SHP77 treated with DMSO at 0.1 percent for 48 hours (cell line): Measurements from ENCODE around the gene CNKSR2.
A peak's percentile ranks its signal among the peaks of the same experiment; 100 is the strongest.

Experiments
- DNase-seq: peaks from one replicate; lab custom pipeline; 2025; lab: John Stamatoyannopoulos, UW

The CNKSR2 gene

DNA sequence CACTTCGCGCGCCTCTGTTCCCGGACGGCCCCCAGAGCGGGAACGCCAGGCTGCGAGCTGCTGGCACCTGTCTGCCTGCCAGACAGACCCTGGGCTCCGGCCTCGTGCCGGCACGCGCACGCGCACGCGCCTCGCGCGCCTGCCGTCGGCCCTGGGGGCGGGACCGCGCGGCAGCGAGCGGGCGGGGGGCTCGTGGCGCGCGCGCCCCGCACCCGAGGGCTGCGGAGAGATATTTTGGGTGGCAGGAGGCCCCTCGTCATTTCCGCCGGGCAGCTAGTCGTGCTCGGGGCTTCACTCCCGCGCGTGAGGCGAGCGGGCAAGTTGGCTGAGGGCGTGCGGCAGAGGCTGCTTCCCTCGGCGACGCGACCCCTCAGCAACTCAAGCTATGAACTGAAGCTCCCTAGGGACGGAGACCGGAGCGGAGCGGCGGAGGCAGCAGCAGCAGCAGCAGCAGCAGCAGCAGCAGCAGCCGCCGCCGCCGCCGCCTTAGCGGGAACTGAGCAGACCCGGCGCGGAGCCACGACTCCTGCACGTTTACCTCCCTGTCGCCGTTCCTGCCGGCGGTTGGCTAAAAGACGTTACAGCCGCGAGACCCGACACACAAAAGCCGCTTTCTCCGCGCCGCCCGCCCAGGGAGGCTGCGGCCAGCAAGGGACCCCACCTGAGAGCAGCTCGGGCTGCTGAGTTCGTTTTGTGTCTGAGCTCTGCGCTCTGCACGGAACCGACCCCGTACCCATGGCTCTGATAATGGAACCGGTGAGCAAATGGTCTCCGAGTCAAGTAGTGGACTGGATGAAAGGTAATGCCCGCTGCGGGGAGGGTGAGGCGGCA, at the start of gene CNKSR2:
CNKSR2 (plus strand) TSS at position 256 of the 831 bp plus-strand sequence; CDS start at position 736, 480 bp downstream.
- peak; percentile 39 for DNase-seq

DNA sequence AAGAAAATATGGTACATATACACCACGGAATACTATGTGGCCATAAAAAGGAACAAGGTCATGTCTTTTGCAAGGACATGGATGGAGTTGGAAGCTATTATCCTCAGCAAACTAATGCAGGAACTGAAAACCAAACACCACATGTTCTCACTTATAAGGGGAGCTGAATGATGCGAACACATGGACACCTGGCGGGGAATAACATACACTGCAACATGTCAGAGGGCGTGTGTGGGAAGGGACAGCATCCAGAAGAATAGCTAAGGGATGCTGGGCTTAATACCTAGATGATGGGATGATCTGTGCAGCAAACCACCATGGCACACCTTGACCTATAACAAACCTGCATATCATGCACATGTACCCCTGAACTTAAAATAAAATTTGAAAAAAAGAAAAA, 19.5 kb upstream of the CNKSR2 start:
- DNase-seq = peak; percentile 0

DNA sequence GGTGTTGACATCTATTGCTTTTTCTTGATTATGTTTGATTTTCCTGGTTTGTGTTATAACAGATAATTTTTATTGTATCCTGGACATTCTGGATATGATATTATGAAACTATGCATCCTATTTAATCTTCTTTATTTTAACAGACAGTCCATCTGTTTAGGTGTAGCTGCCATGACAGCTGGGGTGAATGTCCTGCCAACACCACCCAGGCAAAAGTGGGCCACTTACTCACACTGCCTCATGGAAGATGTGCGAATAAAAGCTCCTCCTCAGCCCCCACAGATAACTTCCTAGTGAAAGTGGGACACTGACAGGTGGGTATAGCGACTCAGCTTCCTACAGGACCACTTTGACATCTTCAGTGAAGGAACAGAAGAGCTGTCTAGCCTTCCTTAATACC, 18.4 kb upstream of the CNKSR2 start:
- DNase-seq = no peak

DNA sequence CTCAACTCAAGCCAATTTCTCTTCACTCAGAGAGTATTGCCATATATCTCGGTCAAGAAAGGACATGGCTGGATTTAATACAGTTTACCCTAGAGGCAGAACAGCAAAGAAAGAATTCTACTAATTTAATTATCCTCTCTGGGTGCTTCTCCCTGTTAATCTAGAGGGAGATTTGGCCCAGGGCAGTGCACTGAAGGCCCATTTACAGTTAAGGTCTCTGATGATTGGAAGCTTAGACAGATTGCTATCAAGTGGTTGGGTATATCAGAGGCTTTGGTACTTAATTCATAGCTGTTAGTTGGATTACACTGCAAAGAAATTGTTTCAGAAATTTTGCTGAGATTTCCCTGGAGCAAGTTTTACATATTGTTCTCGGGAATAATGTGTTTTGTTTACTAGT, 4.6 kb upstream of the CNKSR2 start:
- DNase-seq = no peak

DNA sequence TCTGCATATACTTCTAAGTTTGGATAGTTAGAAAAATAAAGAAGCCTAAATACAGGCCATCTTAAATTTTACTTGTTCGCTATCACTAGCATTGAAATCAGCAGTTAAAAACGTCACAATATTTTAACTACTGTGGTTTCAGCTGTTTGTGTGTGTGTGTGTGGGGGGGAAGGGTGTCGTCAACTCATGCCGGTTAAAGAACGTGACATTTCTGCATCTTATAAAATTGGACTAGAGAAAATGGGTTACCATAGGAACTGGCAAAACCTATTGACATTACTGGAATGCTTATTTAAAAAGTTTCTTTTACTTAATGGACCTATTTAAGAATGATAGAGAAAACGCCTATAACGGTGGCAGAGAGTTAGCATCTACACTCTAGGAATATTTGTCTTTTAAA, 1.2 kb upstream of the CNKSR2 start:
- no peak for DNase-seq

DNA sequence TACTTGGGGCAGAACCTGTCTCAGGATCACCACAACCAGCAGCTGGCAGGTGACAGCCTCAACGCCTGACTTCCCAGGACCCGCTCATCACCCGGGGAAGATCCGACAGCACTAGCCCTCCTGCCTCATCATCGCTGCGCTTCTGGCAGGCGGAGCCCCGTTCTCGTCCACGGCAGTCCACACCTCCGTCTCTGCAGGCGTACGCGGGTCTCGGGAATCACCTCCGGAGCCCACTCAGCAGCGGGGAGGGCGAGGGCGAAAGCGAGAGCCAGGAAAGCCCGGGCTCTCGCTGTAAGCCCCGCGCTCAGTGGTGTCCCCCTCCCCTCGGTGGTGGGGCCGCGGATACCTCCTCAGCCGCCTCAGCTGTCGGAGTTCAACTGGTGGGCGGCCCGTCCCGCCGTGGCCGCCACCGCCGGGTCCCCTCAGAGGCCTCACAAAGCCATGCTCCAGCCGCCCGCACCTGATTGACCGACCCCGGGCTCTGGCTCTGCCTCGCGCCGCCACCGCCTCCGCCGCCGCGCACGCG, 518 bp upstream of the CNKSR2 start:
- no peak for DNase-seq

DNA sequence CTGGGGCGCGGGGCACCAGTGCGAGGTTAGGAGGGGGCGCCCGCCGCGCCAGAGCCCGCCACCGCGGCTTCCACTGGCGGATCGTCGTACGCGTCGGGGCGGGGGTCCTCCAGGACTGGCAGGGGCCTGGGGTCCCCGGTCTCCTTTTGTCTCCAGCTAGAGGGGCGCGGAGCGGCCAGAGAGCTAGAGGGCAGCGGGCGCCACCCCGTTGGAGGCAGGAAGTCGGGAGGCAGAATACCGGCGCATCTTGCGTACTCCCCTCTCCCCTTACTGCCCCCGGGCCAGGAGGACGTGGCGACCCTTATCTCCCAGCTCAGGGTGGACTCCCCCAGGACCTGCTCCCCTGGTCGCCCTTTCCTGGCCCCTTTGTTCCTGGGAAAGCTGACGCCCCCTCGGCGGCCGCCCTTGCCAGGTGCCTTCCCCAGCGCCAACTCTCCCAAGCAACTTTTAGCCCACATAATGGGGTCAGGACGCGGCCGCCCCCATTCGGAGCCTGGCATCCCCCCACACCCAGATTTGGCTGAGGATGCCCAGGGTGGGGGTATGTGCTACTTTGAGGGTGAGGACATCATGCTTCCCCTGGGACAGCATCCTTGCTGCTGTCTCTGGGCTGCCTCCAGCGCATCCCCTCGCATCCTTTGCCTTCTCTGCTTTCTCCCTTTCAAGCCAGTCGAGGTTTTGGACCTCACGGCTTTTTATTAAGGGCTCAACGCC, 933 bp downstream of the CNKSR2 start:
- DNase-seq = no peak

DNA sequence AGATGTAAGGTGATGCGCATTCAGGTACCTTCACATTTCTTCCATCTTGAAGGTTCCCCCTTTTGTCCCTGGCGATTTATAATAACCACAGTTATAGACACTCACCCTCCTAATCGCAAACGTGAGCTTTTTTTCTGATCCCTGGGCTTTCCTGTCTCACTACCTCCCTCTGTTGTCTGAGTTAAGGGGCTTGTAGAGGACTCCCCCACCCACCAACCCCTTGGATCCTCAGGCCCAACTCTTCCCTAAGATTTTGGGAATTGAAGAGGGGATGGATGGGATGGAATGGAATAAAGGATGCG, 1.4 kb downstream of the CNKSR2 start:
- no peak for DNase-seq

DNA sequence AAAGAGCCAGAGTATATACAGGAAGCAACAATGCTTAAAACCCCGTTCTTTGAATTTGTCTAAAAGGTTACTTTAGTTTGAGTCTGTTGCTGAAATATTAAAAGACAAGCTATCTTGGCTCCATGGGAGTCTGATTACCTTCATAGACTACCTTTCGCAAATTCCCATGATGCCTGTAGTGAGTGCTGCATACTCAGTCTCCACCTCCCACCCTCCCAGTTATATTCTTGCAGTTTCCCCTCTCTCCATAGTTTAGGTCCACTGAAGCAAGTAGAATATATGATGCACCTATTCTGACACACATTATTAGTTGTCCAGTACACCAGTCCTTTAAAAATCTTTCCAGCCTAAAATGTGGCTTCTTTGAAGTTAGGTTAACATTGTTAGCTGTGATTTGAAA, 2.4 kb downstream of the CNKSR2 start:
- no peak for DNase-seq

DNA sequence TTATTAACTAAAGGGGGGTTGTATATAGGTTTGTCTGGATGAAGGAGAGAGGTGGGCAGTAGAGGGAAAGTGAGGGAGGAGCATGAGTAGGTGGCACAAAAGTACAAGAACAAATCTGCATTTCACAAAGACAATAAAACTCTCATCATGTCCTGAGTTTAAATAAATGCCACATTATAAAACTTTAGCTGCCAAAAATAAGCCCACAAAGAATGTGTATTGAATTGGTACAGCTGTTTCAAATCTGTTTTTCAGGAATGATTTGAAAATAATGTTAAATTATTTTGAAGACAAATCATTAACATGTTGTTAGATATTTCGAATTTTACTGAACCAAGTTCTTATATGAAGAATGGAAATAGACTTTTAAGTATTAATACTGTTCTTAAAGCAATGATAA, 5.8 kb downstream of the CNKSR2 start:
- no peak for DNase-seq

DNA sequence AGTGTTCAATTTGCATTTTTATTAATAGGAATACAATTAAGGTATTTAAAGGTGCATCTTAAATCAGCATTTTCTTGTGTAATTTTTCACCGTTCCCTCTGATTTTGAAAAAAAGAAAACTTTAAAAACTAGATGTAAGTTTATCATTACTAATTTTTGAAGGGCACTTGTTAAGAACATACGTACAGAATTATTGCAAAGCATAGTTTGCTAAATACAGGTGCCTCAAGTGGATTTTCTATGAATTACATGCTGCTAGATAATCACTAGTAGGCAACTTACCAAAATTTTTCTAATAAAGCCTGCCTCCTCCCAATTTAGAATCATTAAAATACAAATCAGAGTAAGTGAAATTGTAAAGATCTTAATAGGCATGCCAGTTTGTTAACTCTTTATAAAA, 8.5 kb downstream of the CNKSR2 start:
- DNase-seq = no peak

DNA sequence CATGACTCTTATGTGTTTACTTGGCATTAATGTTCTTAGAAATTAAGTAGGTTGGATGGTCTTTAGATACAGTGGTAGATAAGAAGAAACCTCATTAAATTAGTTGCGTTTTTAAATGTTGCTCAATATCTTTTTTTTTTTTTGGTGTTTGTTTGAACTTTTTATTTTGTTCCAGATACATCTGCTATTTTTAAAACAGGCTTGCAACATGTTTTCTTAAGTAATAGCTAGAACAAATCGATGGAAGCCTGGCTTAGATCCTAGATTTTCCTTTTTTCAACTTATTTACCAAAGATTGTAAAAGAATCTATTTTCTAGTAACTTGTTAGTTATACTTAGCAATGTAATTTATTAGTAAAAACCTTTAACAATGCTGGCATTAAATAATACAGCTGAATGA, 9.3 kb downstream of the CNKSR2 start:
- no peak for DNase-seq

DNA sequence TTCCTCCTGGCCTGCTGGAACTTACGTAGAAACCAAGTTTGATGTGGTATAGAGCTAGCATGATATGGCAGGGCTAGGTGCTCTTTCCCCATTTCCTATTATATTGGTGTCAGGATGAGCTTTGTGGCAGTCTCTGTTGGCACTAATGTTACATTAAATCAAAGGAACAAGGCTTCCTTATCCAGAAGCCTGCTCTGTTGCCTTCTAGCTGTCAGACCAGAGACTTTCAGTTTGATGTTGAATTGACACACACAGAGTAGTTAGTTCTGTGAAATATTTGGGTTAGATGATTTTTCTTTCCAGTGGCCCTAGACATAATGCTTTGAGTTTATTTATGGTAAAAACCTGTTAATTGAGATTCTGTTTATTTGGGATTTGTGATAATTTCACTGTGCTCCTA, 10.0 kb downstream of the CNKSR2 start:
- DNase-seq = no peak

DNA sequence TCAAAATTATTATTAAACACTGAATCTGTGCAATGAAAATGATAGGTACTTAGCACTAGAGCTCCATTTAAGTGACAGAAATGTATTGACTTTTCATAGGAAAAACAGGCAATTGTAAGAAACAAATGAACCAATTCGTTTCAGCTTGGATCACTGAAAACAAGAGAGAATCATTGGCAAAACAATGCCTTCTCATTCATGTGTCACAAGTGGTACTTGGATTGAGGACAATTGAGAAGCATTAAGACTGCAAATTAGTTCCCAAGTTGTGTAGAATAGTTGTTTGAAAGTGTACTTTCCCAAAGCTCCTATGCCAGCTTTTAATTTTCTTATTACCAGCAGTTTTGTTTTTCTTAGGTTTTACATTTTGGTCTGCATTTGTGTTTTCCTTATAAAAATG, 20.6 kb downstream of the CNKSR2 start:
- no peak for DNase-seq

DNA sequence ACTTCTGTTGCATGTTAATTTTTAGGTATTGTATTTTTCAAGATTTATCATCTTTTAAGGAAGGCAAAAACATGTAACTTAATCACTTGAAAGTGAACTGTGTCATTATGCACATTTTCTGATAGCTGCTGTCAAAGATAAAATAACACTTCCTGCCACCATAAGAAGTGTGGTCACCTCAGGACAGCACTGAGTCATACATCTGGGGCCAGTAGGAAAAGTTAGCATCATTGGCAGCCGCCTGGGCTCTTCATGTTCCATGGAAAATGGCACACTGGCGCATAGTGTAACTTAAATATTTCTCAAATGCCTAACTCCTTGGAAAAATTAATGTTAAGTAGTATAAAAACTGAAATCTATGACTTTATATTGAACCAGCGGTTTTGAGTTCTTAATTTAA, 24.2 kb downstream of the CNKSR2 start:
- no peak for DNase-seq

DNA sequence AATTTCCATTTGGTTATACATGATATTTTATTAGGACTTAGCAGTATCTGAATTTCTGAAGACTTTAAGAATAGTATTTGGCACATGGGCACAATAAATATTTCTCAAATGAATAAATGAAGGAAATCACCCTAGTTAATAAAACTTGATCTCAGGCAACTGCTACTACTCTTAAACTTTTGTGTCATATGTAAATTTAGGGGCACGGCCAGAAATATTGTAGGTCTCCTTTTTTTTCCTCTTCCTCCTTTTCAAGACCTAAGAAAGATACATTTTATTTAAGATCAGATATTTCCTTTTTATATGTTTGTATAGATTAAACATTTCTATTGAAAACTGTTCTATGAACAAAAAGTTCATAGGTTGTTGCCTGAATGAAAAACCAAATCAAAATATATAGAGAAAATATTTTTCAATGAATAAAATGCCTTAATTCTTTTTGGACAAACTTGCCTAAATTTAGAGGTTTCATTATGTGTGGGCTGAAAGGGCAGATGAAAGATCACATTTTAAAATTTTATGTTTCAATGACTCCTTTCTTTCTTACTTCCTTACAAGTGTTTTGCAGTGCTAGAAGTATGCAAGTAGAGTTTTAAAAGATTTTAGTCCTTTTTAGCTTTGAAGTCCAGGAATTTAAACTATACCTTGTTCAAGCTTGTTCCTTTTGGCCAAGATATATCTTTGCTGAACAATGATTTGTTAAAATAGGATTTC, 26.3 kb downstream of the CNKSR2 start:
- DNase-seq = no peak

DNA sequence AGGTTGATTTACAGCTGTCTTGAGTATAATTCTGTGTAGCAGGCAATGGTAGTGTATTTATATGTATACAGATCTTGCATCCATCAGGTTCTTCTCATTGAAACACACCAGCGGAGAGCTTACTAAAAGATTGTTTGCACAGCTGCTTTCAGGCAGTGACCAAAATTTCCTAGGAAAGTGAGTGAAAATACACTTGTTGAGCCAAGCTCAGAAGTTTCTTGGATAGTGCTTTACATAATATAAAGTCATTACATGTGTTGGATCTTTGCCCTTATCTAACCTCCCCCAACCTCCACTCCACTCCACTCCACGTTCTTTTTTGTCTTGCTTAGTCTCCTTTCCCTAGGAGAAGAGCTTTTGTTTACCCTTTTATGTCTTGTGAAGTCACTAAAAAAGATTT, 34.1 kb downstream of the CNKSR2 start:
- no peak for DNase-seq

DNA sequence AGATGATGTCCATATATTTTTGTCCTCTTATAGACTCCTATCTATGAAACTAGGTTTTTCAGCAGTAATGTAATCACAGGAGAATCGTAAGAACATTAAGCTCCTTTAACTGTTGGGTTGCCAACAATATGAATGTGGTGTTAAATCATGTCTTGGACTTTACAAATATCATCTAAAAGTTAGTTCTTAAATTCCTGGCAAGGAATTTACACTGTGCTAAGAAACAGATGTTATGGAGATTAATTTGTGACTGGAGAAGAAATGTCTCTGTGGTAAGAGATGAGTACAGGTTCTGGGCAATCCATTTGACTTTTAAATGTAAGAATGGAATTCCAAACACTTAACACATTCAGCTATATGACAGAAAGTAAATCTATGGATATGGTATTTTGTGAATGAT, 34.6 kb downstream of the CNKSR2 start:
- no peak for DNase-seq

DNA sequence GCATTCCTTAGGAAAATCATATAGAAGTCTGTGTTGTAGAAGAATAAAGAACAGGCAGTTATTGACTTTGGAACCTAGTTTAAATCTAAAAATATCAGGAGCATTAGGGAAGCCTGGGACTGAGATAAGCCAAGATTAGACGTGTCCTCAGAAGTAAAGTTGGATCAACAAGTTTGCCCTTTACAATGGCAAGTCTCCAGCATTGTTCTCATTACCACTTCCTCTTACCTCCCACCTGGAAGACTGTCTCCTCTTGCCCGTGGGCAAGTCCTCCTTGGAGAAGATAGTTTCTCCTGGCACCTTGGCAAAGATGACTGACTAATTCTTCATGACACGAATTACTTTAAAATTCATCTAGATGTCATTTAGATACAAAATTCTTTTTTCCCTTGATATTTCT, 37.8 kb downstream of the CNKSR2 start:
- no peak for DNase-seq

DNA sequence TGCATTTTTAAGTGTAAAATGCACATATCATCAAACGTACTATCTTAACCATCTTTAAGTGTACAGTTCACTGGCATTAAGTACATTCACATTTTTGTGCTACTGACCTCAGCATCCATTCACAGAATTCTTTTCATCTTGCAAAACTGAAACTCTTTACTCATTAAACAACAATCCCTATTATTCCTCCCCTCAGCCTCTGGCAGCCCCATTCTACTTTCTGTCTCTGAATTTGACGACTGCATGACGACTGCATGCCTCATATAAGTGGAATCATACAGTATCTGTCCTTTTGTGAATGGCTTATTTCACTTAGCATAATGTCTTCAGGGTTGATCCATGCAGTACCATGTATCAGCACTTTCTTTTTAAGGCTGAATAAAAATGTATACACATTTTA, 38.7 kb downstream of the CNKSR2 start:
- no peak for DNase-seq

DNA sequence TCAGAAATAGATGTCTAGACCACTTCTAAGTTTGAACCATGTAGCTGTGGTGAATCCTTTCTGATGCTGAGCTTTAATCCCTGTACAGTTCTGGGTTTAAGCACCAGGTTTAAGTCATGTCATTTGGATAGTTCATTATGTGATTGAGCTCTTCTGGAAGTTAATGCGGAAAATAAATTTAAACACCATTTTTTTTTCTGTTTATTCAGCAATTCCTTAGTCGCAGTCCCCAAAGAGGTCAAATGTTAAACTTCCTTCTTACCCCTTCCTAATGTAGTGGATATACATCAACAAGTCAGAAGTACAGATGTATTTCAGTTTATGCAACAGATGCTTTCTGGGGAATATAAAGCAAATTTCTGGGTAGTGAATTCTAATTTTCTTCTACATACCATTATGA, 52.9 kb downstream of the CNKSR2 start:
- no peak for DNase-seq

DNA sequence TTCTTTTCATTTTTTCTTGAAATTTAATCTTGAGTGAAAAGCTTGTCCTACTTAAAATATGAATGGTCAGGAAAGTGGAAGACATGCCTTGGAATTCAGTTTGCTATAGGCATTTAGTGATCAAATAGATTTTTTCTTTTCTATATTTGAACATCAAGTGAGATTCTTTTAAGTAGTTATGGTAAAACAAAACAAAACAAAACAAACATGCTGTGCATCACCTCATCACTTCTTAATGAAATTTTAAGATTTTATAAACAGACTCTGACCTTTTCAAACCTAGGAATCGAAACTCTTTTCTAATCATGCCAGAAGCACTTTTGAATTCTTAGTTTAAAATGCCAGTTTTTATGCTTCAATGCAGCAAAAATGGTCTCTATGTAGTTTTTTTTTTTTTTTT, 62.8 kb downstream of the CNKSR2 start:
- DNase-seq = no peak

DNA sequence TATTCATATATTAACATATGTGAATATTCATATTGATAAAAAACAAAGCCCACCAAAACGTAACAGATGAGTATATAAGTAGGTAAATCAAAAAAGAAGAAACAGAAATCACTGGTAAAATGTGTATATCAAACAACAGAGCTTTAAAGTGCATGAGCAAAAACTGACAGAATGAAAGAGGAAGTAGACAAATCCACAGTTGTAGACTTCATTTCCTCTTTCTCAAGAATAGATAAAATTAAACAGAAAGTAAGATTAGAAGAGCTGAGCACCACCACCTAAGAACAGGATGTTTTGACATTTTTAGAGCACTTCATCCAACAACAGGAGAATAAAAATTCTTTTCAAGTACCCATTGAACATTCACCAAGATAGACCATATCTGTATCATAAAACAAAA, 64.6 kb downstream of the CNKSR2 start:
- no peak for DNase-seq
